Vagina (tissue), 2 donors: Measurements from ENCODE around the gene ZNF729. TPM values are rescaled to one million over a fixed set of nuclear protein-coding genes. Genes with fewer than 3 reads are reported as not detected.

ENCODE experiments used
- DNase-seq, 2 donors: peaks; one replicate each; pipeline ENCODE4 v3.0.0-alpha.2; 2017; ENCODE audit errors: extremely low spot score in 2 of 2
- H3K27ac ChIP-seq: fragments of 200-600 bp; sonication (generic); one replicate; pipeline ENCODE4 v1.5.1; 2019
- H3K27me3 ChIP-seq: fragments of 200-600 bp; sonication (generic); one replicate; pipeline ENCODE4 v1.5.1; 2019
- H3K36me3 ChIP-seq, 2 donors: fragments of 200-600 bp; sonication (generic); one replicate each; pipeline ENCODE4 v1.5.1; 2017 to 2019
- H3K4me1 ChIP-seq: fragments of 200-600 bp; sonication (generic); one replicate; pipeline ENCODE4 v1.5.1; 2019
- H3K4me3 ChIP-seq, 2 donors: fragments of 200-600 bp; sonication (generic); 1 replicate in 1 of 2; 2 replicates in 1 of 2; pipeline ENCODE4 v1.5.1; 2016 to 2019
- H3K9me3 ChIP-seq: fragments of 200-600 bp; sonication (generic); one replicate; pipeline ENCODE4 v1.5.1; 2019
- POLR2A ChIP-seq, 2 donors: fragments of 450-650 bp; IDR thresholded peaks; one replicate each; pipeline ENCODE4 v1.6.1; 2017; ENCODE audit warnings: antibody characterized with exemption in 2 of 2, mild to moderate bottlenecking in 2 of 2, moderate library complexity in 2 of 2
- POLR2AphosphoS5 ChIP-seq, 2 donors: sonication (generic); formaldehyde crosslinking; IDR thresholded peaks; one replicate each; pipeline ENCODE4 v1.9.0; 2017; ENCODE audit warnings: antibody characterized with exemption in 2 of 2, mild to moderate bottlenecking in 2 of 2, low read depth in 1 of 2; ENCODE audit not compliant: insufficient read depth in 1 of 2
- intact Hi-C: fragments of 100-400 bp; cut with DNase I; formaldehyde crosslinking; loops from one replicate; pipeline ENCODE4 v1.15.1; 2023
- small RNA-seq: library from RNA; depleted of rRNA; stranded (forward); fragments of <200 nt; gene quantifications from one replicate; pipeline ENCODE3, GENCODE V24; 2016
- total RNA-seq: library from RNA; depleted of rRNA; stranded (reverse); fragments of >200 nt; gene quantifications from one replicate; pipeline ENCODE4 v1.2.3, GENCODE V29; 2016
- TF ChIP-seq, protein P1 (sequence below), 3 experiments: fragments of 450-650 bp in 2 of 3; fragments of 200-600 bp in 1 of 3; sonication (generic) in 1 of 3; IDR thresholded peaks; one replicate each; pipeline ENCODE4 v1.5.1; 2017 to 2019; ENCODE audit warnings: antibody characterized with exemption in 3 of 3, mild to moderate bottlenecking in 2 of 3, moderate library complexity in 2 of 3

Gene ZNF729
- total RNA-seq, 1 donor from 2014 or later = not detected

DNA sequence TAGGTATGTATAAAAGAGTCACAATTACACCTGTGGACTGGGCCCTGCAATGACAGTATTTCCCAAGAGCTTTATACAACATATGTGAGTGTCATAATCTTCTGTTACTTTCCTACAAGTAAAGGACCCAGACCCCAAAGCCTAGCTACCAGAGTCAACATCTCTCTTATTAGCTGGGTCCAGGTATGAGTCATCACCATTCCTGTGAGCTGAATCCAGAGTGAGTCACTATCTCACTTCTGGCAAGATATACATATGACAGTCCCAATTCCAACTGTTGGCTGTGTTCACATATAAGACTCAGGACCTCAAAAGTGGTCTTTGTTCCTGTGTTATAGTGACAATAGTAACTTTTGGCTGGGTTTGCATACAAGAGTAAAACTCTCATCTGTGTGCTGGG lies 46.7 kb downstream of the ZNF729 start:
- Histone ChIP-seq H3K4me3 (no peak overlapping the region), H3K4me1 (no peaks in the 10 kb centered on the region), H3K27ac (no peak overlapping the region), H3K27me3 (no peaks in the 10 kb centered on the region), H3K36me3 (no peaks in the 10 kb centered on the region), H3K9me3 (no peaks in the 10 kb centered on the region)
- intact Hi-C loops = no loop called here
- no peak for TF ChIP-seq POLR2AphosphoS5 (IDR thresholded peaks at IDR 0.05; ENCODE audit: insufficient read depth in 1 of 2, low read depth in 1 of 2)
- TF ChIP-seq POLR2A (IDR thresholded peaks at IDR 0.05) = no peak
- TF ChIP-seq, protein P1, sequence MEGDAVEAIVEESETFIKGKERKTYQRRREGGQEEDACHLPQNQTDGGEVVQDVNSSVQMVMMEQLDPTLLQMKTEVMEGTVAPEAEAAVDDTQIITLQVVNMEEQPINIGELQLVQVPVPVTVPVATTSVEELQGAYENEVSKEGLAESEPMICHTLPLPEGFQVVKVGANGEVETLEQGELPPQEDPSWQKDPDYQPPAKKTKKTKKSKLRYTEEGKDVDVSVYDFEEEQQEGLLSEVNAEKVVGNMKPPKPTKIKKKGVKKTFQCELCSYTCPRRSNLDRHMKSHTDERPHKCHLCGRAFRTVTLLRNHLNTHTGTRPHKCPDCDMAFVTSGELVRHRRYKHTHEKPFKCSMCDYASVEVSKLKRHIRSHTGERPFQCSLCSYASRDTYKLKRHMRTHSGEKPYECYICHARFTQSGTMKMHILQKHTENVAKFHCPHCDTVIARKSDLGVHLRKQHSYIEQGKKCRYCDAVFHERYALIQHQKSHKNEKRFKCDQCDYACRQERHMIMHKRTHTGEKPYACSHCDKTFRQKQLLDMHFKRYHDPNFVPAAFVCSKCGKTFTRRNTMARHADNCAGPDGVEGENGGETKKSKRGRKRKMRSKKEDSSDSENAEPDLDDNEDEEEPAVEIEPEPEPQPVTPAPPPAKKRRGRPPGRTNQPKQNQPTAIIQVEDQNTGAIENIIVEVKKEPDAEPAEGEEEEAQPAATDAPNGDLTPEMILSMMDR (IDR thresholded peaks at IDR 0.05) = no peak
- DNase-seq = peak in 1 of 2 donors; percentile 10

DNA sequence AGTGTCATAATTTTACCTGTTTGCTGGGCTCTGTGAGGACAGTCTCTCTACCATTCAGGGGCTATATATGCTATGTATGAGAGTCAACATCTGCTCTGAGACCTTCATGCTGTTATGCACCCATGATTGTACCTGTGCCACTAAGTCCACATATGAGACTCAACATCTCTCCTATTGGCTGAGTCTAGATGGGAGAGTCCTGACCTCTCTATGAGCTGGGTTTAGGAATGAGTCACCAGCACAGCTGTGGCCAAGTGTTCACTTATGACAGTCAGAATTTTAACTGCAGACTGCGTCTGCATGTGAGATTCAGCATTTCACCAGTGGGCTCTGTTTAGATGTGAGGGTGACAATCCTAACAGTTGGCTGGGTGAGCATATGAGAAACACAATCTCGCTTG lies 49.5 kb downstream of the ZNF729 start:
- no peaks in the 10 kb centered on the region for H3K27me3 ChIP-seq
- DNase-seq = peak; percentile 34 to 47
- no peaks in the 10 kb centered on the region for H3K9me3 ChIP-seq
- intact Hi-C loops = no loop called here
- H3K27ac ChIP-seq = no peak overlapping the region
- H3K36me3 ChIP-seq = no peaks in the 10 kb centered on the region
- no peaks in the 10 kb centered on the region for H3K4me1 ChIP-seq
- TF ChIP-seq, protein P1 (IDR thresholded peaks at IDR 0.05) = no peak
- no peak for TF ChIP-seq POLR2A (IDR thresholded peaks at IDR 0.05)
- TF ChIP-seq POLR2AphosphoS5 (IDR thresholded peaks at IDR 0.05; ENCODE audit: insufficient read depth in 1 of 2, low read depth in 1 of 2) = no peak
- H3K4me3 ChIP-seq = no peak overlapping the region

DNA sequence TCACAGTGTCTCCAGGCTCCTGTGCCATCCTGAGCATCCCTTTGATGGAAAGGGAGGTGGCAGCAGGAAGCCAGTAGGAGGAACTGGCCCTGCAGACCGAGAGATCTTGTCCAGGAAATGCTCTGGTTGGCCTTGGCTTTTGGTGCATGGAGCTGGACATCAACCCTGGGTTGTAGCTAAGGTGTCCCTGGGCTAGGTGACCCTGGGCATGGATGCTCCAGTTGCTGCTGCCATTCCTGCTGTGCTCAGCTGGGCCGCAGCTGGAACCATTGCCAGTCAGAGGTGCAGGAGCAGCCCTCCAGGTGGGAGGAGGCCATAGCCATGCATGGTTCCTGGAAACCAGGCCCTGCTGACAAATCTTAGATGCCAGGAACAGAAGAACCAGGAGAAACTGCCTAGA lies 68.4 kb downstream of the ZNF729 start:
- no peaks in the 10 kb centered on the region for H3K4me1 ChIP-seq
- peak in 1 of 2 donors; percentile 54 for DNase-seq
- H3K36me3 ChIP-seq = no peaks in the 10 kb centered on the region
- no peaks in the 10 kb centered on the region for H3K9me3 ChIP-seq
- TF ChIP-seq POLR2A (IDR thresholded peaks at IDR 0.05) = no peak
- TF ChIP-seq POLR2AphosphoS5 (IDR thresholded peaks at IDR 0.05; ENCODE audit: insufficient read depth in 1 of 2, low read depth in 1 of 2) = no peak
- TF ChIP-seq, protein P1 (IDR thresholded peaks at IDR 0.05) = no peak
- H3K4me3 ChIP-seq = no peak overlapping the region
- no peak overlapping the region for H3K27ac ChIP-seq
- no peaks in the 10 kb centered on the region for H3K27me3 ChIP-seq
- intact Hi-C loops = no loop called here

Small RNAs within 50 kb of the gene (small RNA-seq; reads per million reads assigned to genes)
- not detected for gene AC011494.1

Other genes with a start within 250 kb of the ZNF729 start
- gene ZNF257, start 234.0 kb upstream of the ZNF729 start, total RNA-seq = 1.2 TPM
- 0.74 TPM for gene ZNF676, start 89.5 kb upstream of the ZNF729 start, total RNA-seq
- 2.9 TPM for gene ZNF98, start 135.9 kb downstream of the ZNF729 start, total RNA-seq